Coronary artery (tissue), 2 donors: ENCODE data around the gene ARHGEF11.

ENCODE experiments used
- DNase-seq: peaks from one replicate; pipeline ENCODE4 v3.0.0-alpha.2; 2017; ENCODE audit warnings: low spot score
- H3K27ac ChIP-seq, 2 donors: fragments of 200-600 bp; sonication (generic); one replicate each; pipeline ENCODE4 v1.5.1; 2016 to 2019
- H3K4me3 ChIP-seq: fragments of 200-600 bp; sonication (generic); 2 replicates; pipeline ENCODE4 v1.5.1; 2016; ENCODE audit warnings: mild to moderate bottlenecking, moderate library complexity
- TF ChIP-seq, protein P1 (sequence below): fragments of 200-600 bp; sonication (generic); IDR thresholded peaks from one replicate; pipeline ENCODE4 v1.5.1; 2019; ENCODE audit warnings: antibody characterized with exemption

Gene ARHGEF11

DNA sequence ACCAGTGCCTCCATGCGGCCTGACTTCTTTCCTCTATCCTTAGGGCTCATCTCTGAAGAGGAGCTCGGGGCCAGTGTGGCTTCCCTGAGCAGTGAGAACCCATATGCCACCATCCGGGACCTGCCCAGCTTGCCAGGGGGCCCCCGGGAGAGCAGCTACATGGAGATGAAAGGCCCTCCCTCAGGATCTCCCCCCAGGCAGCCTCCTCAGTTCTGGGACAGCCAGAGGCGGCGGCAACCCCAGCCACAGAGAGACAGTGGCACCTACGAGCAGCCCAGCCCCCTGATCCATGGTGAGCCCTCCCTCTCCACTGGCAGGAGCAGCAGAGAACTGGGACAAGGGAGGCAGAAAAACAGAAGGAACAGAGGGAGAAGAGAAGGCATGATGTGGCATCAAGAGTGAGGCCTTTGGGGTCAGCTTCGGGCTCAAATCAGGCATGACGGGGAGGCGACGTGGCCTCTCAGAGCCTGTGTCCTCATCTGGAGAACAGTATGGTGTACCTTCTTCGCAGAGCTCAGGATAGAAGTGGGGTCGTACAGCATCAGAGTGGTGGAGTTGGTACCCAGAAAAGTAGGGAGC is 131.6 kb downstream of the ARHGEF11 start:
- no peak overlapping the region for H3K4me3 ChIP-seq
- no peak overlapping the region for H3K27ac ChIP-seq
- TF ChIP-seq, protein P1, sequence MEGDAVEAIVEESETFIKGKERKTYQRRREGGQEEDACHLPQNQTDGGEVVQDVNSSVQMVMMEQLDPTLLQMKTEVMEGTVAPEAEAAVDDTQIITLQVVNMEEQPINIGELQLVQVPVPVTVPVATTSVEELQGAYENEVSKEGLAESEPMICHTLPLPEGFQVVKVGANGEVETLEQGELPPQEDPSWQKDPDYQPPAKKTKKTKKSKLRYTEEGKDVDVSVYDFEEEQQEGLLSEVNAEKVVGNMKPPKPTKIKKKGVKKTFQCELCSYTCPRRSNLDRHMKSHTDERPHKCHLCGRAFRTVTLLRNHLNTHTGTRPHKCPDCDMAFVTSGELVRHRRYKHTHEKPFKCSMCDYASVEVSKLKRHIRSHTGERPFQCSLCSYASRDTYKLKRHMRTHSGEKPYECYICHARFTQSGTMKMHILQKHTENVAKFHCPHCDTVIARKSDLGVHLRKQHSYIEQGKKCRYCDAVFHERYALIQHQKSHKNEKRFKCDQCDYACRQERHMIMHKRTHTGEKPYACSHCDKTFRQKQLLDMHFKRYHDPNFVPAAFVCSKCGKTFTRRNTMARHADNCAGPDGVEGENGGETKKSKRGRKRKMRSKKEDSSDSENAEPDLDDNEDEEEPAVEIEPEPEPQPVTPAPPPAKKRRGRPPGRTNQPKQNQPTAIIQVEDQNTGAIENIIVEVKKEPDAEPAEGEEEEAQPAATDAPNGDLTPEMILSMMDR, result no peak
- no peak for DNase-seq

DNA sequence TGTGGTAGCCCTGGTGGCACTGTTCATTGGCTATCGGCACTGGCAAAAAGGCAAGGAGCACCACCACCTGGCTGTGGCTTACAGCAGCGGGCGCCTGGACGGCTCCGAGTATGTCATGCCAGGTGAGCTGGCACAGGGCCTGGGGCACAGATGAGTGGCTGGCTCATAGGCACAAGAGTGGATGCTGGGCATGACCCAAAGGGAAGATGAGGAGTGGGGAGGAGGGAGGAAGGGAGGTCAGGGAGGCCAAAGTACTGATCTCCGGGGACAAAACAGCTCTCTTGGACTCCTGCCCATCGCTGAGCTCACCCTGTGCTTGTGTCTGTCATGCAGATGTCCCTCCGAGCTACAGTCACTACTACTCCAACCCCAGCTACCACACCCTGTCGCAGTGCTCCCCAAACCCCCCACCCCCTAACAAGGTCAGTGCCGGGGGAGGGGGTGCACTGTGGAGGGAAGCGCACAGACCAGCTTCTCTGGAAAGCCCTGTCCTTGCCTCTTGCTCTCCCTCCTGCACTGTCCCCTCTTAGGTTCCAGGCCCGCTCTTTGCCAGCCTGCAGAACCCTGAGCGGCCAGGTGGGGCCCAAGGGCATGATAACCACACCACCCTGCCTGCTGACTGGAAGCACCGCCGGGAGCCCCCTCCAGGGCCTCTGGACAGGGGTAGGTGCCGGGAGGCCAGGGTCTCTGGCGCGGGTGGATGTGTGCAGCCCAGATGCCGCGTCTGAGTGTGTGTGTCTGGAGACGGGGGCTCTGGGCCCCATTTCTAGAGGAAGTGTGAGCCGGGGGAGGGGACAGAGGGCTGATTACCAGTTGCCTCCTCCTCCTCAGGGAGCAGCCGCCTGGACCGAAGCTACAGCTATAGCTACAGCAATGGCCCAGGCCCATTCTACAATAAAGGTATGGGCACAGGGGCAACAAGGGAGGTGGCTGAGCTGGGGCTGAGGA is 132.4 kb downstream of the ARHGEF11 start:
- Histone ChIP-seq H3K4me3 (no peak overlapping the region), H3K27ac (no peak overlapping the region)
- DNase-seq, result no peak
- TF ChIP-seq, protein P1, result no peak

DNA sequence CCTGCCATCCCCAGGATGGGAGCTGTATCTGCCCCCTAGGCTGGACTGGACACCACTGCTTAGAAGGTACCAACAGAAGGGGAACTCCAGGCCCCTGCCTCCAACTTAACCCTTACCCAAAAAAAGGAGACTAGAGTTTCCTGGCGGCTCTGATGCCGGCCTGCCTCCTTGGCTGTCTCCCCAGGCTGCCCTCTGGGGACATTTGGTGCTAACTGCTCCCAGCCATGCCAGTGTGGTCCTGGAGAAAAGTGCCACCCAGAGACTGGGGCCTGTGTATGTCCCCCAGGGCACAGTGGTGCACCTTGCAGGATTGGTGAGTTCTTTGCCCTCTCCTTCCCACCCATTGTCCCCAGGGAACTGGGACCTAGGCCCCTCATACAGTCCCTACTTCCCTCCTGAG is 133.2 kb downstream of the ARHGEF11 start:
- H3K27ac ChIP-seq, result no peak overlapping the region
- no peak for DNase-seq
- TF ChIP-seq, protein P1, result no peak
- H3K4me3 ChIP-seq, result no peak overlapping the region

DNA sequence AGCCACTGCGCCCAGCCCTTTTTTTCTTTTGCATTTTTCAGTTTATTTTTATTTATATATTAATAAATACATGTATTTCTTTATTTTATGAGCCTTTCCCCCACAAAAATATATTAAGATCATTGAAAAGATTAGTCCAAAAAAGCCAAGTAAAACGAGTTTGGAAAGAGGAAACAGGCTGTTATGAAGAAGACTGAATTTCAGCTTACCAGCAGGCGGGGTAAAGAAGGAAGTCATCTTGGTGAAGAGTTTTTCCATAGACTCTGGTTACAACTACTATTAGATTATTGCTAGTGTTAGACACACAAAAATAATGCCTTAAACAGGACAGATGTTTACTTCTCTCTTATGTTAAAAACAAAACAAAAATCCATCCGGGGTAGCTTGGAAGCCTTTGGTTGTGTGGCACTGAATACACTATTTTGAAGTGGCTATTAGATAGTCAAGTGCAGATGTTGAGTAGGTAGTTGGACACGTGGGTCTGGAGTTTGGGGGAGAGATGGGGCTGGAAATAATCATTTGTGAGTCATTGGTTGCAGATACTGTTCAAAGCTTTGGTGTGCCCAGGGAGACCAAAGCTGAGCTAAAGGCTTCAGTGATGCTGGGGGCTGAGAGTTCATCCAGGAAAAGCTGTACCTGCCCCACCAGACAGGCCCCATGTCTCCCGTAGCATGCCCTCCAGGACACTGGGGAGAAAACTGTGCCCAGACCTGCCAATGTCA is 133.8 kb downstream of the ARHGEF11 start:
- no peak overlapping the region for H3K27ac ChIP-seq
- no peak overlapping the region for H3K4me3 ChIP-seq
- TF ChIP-seq, protein P1, result no peak
- DNase-seq, result no peak

DNA sequence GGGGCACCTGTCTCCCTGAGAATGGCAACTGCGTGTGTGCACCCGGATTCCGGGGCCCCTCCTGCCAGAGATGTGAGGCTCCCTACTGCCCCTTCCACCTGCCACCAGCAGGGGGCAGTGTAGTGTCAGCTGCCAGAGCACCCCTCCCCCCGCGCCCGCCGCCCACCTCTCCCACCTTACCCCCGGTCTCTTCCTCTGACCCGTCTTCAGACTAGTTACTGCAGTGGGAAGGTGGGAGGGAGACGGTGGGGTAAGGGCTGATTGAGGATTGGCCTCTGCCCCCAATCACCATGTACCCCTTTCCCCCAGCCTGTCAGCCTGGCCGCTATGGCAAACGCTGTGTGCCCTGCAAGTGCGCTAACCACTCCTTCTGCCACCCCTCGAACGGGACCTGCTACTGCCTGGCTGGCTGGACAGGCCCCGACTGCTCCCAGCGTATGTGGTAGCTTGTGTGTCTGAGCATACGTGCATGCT is 135.2 kb downstream of the ARHGEF11 start:
- no peak overlapping the region for H3K4me3 ChIP-seq
- TF ChIP-seq, protein P1, result peak; percentile 82
- H3K27ac ChIP-seq, result no peak overlapping the region
- no peak for DNase-seq

DNA sequence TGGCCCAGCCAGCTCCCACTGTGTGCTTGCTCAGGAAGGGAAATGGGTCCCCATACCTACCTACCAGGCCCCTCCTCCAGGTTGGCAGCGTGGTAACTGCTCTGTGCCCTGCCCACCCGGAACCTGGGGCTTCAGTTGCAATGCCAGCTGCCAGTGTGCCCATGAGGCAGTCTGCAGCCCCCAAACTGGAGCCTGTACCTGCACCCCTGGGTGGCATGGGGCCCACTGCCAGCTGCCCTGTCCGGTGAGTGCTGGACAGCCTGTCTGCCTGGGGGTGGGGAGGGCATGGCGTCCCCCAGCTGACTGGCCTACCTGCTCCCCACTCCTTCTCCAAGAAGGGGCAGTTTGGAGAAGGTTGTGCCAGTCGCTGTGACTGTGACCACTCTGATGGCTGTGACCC is 135.9 kb downstream of the ARHGEF11 start:
- TF ChIP-seq, protein P1, result no peak
- H3K27ac ChIP-seq, result no peak overlapping the region
- no peak for DNase-seq
- no peak overlapping the region for H3K4me3 ChIP-seq
